HepG2 (cell line): Measurements from ENCODE around the gene CHEK2. TPM values are rescaled to one million over a fixed set of nuclear protein-coding genes. Genes with fewer than 3 reads are reported as not detected.

Experiments used
- BATF2 ChIP-seq: sonication (generic); formaldehyde crosslinking; IDR thresholded peaks from 2 replicates; pipeline ENCODE4 v1.8.0; 2022; ENCODE audit warnings: mild to moderate bottlenecking, missing genetic modification reagents, moderate library complexity
- EP300 ChIP-seq, 3 experiments: sonication (generic) in 1 of 3; formaldehyde crosslinking in 1 of 3; IDR thresholded peaks; 2 replicates each; pipeline versions ENCODE4 v1.5.1 to v1.6.1; 2011 to 2020; ENCODE audit warnings: low read depth in 2 of 3, low read length in 2 of 3, borderline replicate concordance in 1 of 3, improper control_type of control experiment in 1 of 3, mild to moderate bottlenecking in 1 of 3, missing genetic modification reagents in 1 of 3, moderate library complexity in 1 of 3
- FOXJ3 ChIP-seq: sonication (generic); formaldehyde crosslinking; IDR thresholded peaks from 2 replicates; pipeline ENCODE4 v1.4.0; 2020; ENCODE audit warnings: missing genetic modification reagents, mild to moderate bottlenecking, borderline replicate concordance
- FOXK1 ChIP-seq: sonication (generic); formaldehyde crosslinking; IDR thresholded peaks from 2 replicates; pipeline ENCODE4 v1.4.0; 2020; ENCODE audit warnings: low read depth, missing genetic modification reagents, borderline replicate concordance
- FOXO1 ChIP-seq: sonication (generic); formaldehyde crosslinking; IDR thresholded peaks from 2 replicates; pipeline ENCODE4 v1.4.0; 2020; ENCODE audit warnings: missing genetic modification reagents
- FUBP1 ChIP-seq: sonication (generic); formaldehyde crosslinking; IDR thresholded peaks from 2 replicates; pipeline ENCODE4 v1.5.1; 2020; ENCODE audit warnings: missing genetic modification reagents, mild to moderate bottlenecking, borderline replicate concordance
- HMG20A ChIP-seq: IDR thresholded peaks from 2 replicates; pipeline ENCODE4 v1.6.1; 2016; ENCODE audit warnings: borderline replicate concordance
- IKZF5 ChIP-seq: IDR thresholded peaks from 2 replicates; pipeline ENCODE4 v1.6.1; 2018; ENCODE audit warnings: missing genetic modification reagents, mild to moderate bottlenecking, missing compliant biosample characterization
- KLF16 ChIP-seq, 2 experiments: sonication (generic) in 1 of 2; formaldehyde crosslinking in 1 of 2; IDR thresholded peaks; 2 replicates each; pipeline versions ENCODE4 v1.6.1 to v1.8.0; 2016 to 2023; ENCODE audit warnings: missing genetic modification reagents in 2 of 2, missing compliant biosample characterization in 1 of 2
- MIER3 ChIP-seq: IDR thresholded peaks from 2 replicates; pipeline ENCODE4 v1.6.1; 2016; ENCODE audit warnings: missing compliant biosample characterization, borderline replicate concordance
- NR2F6 ChIP-seq, 2 experiments: IDR thresholded peaks; 2 replicates each; pipeline ENCODE4 v1.6.1; 2016; ENCODE audit warnings: antibody characterized with exemption in 1 of 2, mild to moderate bottlenecking in 1 of 2
- PHF21A ChIP-seq: sonication (generic); formaldehyde crosslinking; IDR thresholded peaks from 2 replicates; pipeline ENCODE4 v1.5.0; 2020; ENCODE audit warnings: mild to moderate bottlenecking, missing genetic modification reagents
- SATB2 ChIP-seq: sonication (generic); formaldehyde crosslinking; IDR thresholded peaks from 2 replicates; pipeline ENCODE4 v1.5.0; 2020; ENCODE audit warnings: missing genetic modification reagents
- TOE1 ChIP-seq: sonication (generic); formaldehyde crosslinking; IDR thresholded peaks from 2 replicates; pipeline ENCODE4 v1.4.0; 2020; ENCODE audit warnings: mild to moderate bottlenecking, missing genetic modification reagents
- ZEB1 ChIP-seq: IDR thresholded peaks from 2 replicates; pipeline ENCODE4 v1.6.1; 2012; ENCODE audit warnings: mild to moderate bottlenecking, low read depth, inconsistent platforms; ENCODE audit not compliant: insufficient replicate concordance
- ZNF331 ChIP-seq: sonication (generic); formaldehyde crosslinking; IDR thresholded peaks from 2 replicates; pipeline ENCODE4 v1.4.0; 2020; ENCODE audit warnings: missing genetic modification reagents
- ZNF337 ChIP-seq: sonication (generic); formaldehyde crosslinking; IDR thresholded peaks from 2 replicates; pipeline ENCODE4 v1.5.1; 2020; ENCODE audit warnings: missing genetic modification reagents, low read depth, mild to moderate bottlenecking, borderline replicate concordance
- ZNF747 ChIP-seq: sonication (generic); formaldehyde crosslinking; IDR thresholded peaks from 2 replicates; pipeline ENCODE4 v1.8.1; 2023; ENCODE audit warnings: missing genetic modification reagents, mild to moderate bottlenecking, borderline replicate concordance
- ZSCAN9 ChIP-seq: IDR thresholded peaks from 2 replicates; pipeline ENCODE4 v1.6.1; 2016; ENCODE audit warnings: borderline replicate concordance
- polyA plus RNA-seq, 8 experiments: library from polyadenylated mRNA; depleted of rRNA in 3 of 8; stranded (reverse) in 7 of 8; unstranded in 1 of 8; fragments of >200 nt; fragmentation: Illumina TruSeq in 4 of 8; extraction: Trizol in 4 of 8; gene quantifications; 2 replicates each; pipeline versions ENCODE4 v1.2.1 to v1.2.3, GENCODE V29; 2011 to 2016; ENCODE audit warnings: low read depth in 4 of 8, missing spikeins in 1 of 8, mixed read lengths in 1 of 8; ENCODE audit not compliant: insufficient read depth in 1 of 8
- total RNA-seq, 5 experiments: library from RNA; depleted of rRNA; stranded (reverse); fragments of >200 nt; fragmentation: Illumina TruSeq; extraction: Trizol; gene quantifications; 2 replicates each; pipeline ENCODE4 v1.2.3, GENCODE V29; 2016; ENCODE audit warnings: low read depth in 1 of 5
- TF ChIP-seq, protein P1 (sequence below): IDR thresholded peaks from 2 replicates; pipeline ENCODE4 v1.6.1; 2016; ENCODE audit warnings: low read depth, borderline replicate concordance
- TF ChIP-seq, protein P2 (sequence below): sonication (generic); formaldehyde crosslinking; IDR thresholded peaks from 2 replicates; pipeline ENCODE4 v1.4.0; 2020; ENCODE audit warnings: missing genetic modification reagents

Gene CHEK2
- total and polyA plus RNA-seq, 2 of the 13 experiments (the other 11 are each of a cell fraction or from before 2014, with no cell fraction given) = 27.0 to 40.5 TPM

DNA sequence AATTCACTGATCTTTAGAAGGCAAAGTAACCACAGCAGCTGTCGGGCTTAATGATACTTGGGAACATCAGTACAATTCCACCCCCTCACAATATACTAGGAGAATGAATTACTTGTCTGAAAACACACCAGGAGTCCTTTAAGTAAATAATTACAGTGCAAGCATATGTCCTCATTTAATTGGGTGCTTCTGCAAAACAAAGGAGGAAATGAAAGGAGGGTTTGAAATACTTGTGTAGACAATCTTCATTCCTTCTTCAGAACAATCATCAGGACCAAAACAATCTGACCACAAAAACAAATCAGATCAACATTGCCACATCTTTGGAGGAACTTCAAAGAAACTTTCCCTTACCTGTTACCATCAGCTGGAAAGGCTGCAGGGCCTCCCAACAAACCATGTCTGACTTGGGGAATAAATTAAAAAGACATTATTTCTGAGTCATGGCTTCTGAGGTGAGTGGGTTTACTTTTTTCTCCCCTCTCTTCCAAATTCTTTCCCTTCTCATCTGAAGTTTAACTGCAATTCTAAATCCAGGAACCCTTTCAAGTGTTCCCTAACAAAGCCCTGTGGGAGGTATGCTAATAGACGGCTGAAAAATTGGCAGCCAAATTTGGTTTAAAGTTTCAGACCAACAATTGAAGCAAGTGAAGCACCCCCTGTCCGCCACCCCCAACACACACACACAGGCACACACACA, 18.4 kb upstream of the CHEK2 start (continued):
- TF ChIP-seq IKZF5 = 0 out of 2 replicates have a peak, but pooled peaks have one; percentile 38
- peak; percentile 74; the same call in 1 of the 2 replicates for TF ChIP-seq FOXK1 (CRISPR knock-in tag)
- TF ChIP-seq FOXJ3 (CRISPR knock-in tag) = peak; percentile 29; the same call in 1 of the 2 replicates
- peak; percentile 49 for TF ChIP-seq ZEB1
- TF ChIP-seq EP300 (IDR thresholded peaks at IDR 0.05; ENCODE audit: low read depth in 2 of 2, low read length in 2 of 2) = peak in 1 of 2 experiments; percentile 87; a peak in 2 of 4 replicates
- peak; percentile 87 for TF ChIP-seq EP300 (CRISPR knock-in tag; IDR thresholded peaks at IDR 0.05; ENCODE audit: borderline replicate concordance)
- TF ChIP-seq, protein P1, sequence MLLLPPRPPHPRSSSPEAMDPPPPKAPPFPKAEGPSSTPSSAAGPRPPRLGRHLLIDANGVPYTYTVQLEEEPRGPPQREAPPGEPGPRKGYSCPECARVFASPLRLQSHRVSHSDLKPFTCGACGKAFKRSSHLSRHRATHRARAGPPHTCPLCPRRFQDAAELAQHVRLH (CRISPR knock-in tag) = 0 out of 2 replicates have a peak, but pooled peaks have one; percentile 7
- TF ChIP-seq TOE1 = no peak
- TF ChIP-seq BATF2 (CRISPR knock-in tag) = no peak
- no peak for TF ChIP-seq FUBP1 (CRISPR knock-in tag)
- peak; percentile 96 for TF ChIP-seq HMG20A (CRISPR knock-in tag)
- TF ChIP-seq, protein P2, sequence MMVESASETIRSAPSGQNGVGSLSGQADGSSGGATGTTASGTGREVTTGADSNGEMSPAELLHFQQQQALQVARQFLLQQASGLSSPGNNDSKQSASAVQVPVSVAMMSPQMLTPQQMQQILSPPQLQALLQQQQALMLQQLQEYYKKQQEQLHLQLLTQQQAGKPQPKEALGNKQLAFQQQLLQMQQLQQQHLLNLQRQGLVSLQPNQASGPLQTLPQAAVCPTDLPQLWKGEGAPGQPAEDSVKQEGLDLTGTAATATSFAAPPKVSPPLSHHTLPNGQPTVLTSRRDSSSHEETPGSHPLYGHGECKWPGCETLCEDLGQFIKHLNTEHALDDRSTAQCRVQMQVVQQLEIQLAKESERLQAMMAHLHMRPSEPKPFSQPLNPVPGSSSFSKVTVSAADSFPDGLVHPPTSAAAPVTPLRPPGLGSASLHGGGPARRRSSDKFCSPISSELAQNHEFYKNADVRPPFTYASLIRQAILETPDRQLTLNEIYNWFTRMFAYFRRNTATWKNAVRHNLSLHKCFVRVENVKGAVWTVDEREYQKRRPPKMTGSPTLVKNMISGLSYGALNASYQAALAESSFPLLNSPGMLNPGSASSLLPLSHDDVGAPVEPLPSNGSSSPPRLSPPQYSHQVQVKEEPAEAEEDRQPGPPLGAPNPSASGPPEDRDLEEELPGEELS (CRISPR knock-in tag) = peak; percentile 81
- peak; percentile 63; the same call in 1 of the 2 replicates for TF ChIP-seq PHF21A (CRISPR knock-in tag)
- TF ChIP-seq ZNF331 = peak; percentile 52; the same call in 1 of the 2 replicates
- TF ChIP-seq MIER3 (CRISPR knock-in tag) = peak; percentile 73; the same call in 1 of the 2 replicates
- TF ChIP-seq ZNF337 = no peak
- no peak for TF ChIP-seq SATB2 (CRISPR knock-in tag)
- no peak for TF ChIP-seq ZNF747 (CRISPR knock-in tag)
- peak in 1 of 2 experiments; percentile 23; a peak in 1 of 4 replicates for TF ChIP-seq KLF16 (CRISPR knock-in tag; IDR thresholded peaks at IDR 0.05)
- TF ChIP-seq ZSCAN9 (CRISPR knock-in tag) = no peak
- peak; percentile 77 for TF ChIP-seq FOXO1 (CRISPR knock-in tag)
- TF ChIP-seq NR2F6 (IDR thresholded peaks at IDR 0.05) = peak; percentile 72; the same call in 1 of the 2 replicates
- TF ChIP-seq NR2F6 (CRISPR knock-in tag; IDR thresholded peaks at IDR 0.05) = peak; percentile 35; the same call in 1 of the 2 replicates
